PFSK-1 (cell line): ENCODE measurements around the gene BLTP3A.

ENCODE experiments used
- FOXP2 ChIP-seq: optimal IDR thresholded peaks from 2 replicates; pipeline ENCODE3; 2011; ENCODE audit warnings: borderline replicate concordance, control low read depth, inconsistent platforms; ENCODE audit not compliant: insufficient read depth; ENCODE audit errors: extremely low read length, extremely low read depth
- POLR2AphosphoS5 ChIP-seq: IDR thresholded peaks from 2 replicates; pipeline ENCODE4 v1.6.1; 2012; ENCODE audit warnings: low read depth, mild to moderate bottlenecking, control low read depth, low read length, moderate library complexity
- REST ChIP-seq, 2 experiments: IDR thresholded peaks; 2 replicates each; pipeline versions ENCODE4 v1.6.1 to v1.8.0; 2011 to 2012; ENCODE audit warnings: low read depth in 2 of 2, low read length in 2 of 2, control low read depth in 1 of 2, inconsistent platforms in 1 of 2, mild to moderate bottlenecking in 1 of 2, moderate library complexity in 1 of 2; ENCODE audit not compliant: insufficient read depth in 1 of 2
- SIN3A ChIP-seq: IDR thresholded peaks from 2 replicates; pipeline ENCODE4 v1.6.1; 2012; ENCODE audit warnings: mild to moderate bottlenecking, low read length, moderate library complexity, borderline replicate concordance; ENCODE audit not compliant: insufficient read depth
- TAF1 ChIP-seq: IDR thresholded peaks from 2 replicates; pipeline ENCODE4 v1.6.1; 2012; ENCODE audit warnings: low read length, control low read depth, borderline replicate concordance; ENCODE audit not compliant: insufficient read depth

Gene BLTP3A

GRCh38 chr6:34795836-34796425 is 4.0 kb downstream of the BLTP3A start:
- TF ChIP-seq POLR2AphosphoS5 (no peak), FOXP2 (no peak), SIN3A (no peak), TAF1 (no peak), REST (IDR thresholded peaks at IDR 0.05; ENCODE audit: insufficient read depth in 1 of 2, low read depth in 2 of 2, low read length in 2 of 2) (no peak)

- no peak for TF ChIP-seq SIN3A
- no peak for TF ChIP-seq POLR2AphosphoS5
- no peak for TF ChIP-seq REST (IDR thresholded peaks at IDR 0.05; ENCODE audit: insufficient read depth in 1 of 2, low read depth in 2 of 2, low read length in 2 of 2)
- no peak for TF ChIP-seq TAF1
- no peak for TF ChIP-seq FOXP2
Measured at GRCh38 chr6:34798057-34798456, 6.2 kb downstream of the BLTP3A start.

GRCh38 chr6:34799547-34799946 is 7.7 kb downstream of the BLTP3A start:
- no peak for TF ChIP-seq TAF1
- no peak for TF ChIP-seq POLR2AphosphoS5
- no peak for TF ChIP-seq FOXP2
- no peak for TF ChIP-seq SIN3A
- TF ChIP-seq REST (IDR thresholded peaks at IDR 0.05; ENCODE audit: insufficient read depth in 1 of 2, low read depth in 2 of 2, low read length in 2 of 2): no peak

GRCh38 chr6:34804543-34804942 is 12.7 kb downstream of the BLTP3A start:
- TF ChIP-seq SIN3A (no peak), TAF1 (no peak), POLR2AphosphoS5 (no peak), FOXP2 (no peak), REST (IDR thresholded peaks at IDR 0.05; ENCODE audit: insufficient read depth in 1 of 2, low read depth in 2 of 2, low read length in 2 of 2) (no peak)
